ENCODE results near the gene INVS. TPM values are rescaled to one million over a fixed set of nuclear protein-coding genes. Genes with fewer than 3 reads are reported as not detected.

INVS gene
- total and polyA plus RNA-seq, 2 of the 4 experiments (the other 2 are of a cell fraction): 9.2 to 33.5 TPM

DNA sequence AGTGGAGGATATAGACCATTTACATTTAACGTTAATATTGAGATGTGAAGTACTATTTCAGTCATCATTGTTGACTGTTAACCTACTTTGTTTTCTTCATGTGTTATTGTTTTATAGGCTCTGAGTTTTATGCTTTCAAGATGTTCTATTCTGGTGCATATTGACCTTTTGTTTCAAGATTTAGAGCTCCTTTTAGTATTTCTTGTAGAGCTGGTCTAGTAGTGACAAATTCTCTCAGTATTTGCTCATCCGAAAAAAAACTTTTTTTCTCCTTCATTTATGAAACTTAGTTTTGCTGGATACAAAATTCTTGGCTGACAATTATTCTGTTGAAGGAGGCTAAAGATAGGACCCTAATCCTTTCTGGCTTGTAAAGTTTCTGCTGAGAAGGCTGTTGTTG lies 91.3 kb downstream of the INVS start:
- no peak for DNase-seq
- BruUV-seq (replicated peaks): no TSS peak

More for the DNA sequence above, 91.3 kb downstream of the INVS start:
- no peak overlapping the region for H3K56ac ChIP-seq (ENCODE audit: extremely low read depth, insufficient read depth, low read length)
- no peak overlapping the region for H3K23ac ChIP-seq (ENCODE audit: low read depth, low read length)
- dilution Hi-C loops (cut with HindIII; ENCODE audit: low sequenced_read_pairs, unreplicated experiment) (no loop called here), in situ Hi-C loops (cut with MboI; ENCODE audit: low sequenced_read_pairs) (no loop called here), intact Hi-C loops (cut with micrococcal nuclease) (no loop called here)
- no peak overlapping the region for H2AK5ac ChIP-seq (ENCODE audit: low read depth, low read length)
- no peak overlapping the region for H2AK9ac ChIP-seq (replicated peaks; ENCODE audit: low read depth, low read length, poor library complexity)
- peaks cover 10% of the 10 kb centered on the region for H3K9me3 ChIP-seq (ENCODE audit: control insufficient read depth, insufficient read depth, low read length)
- POLR2A ChIA-PET (ENCODE audit: unreplicated experiment): no interaction called here
- H2AFZ ChIP-seq (replicated peaks; ENCODE audit: low read length, poor library complexity): no peak overlapping the region
- no peak overlapping the region for H3K4me3 ChIP-seq (ENCODE audit: insufficient read depth, low read depth, low read length)
- no peaks in the 10 kb centered on the region for H3K27me3 ChIP-seq (ENCODE audit: control insufficient read depth, insufficient read depth, low read length)
- no peak overlapping the region for H3K18ac ChIP-seq (ENCODE audit: low read depth, low read length)
- H3K27ac ChIP-seq (ENCODE audit: insufficient read depth, low read length): no peak overlapping the region
- no peak overlapping the region for H3K14ac ChIP-seq (replicated peaks; ENCODE audit: low read depth, low read length)
- H2BK5ac ChIP-seq (ENCODE audit: low read depth, low read length, poor library complexity, severe bottlenecking): no peak overlapping the region
- H3K9me1 ChIP-seq (ENCODE audit: insufficient read depth, low read length): no peaks in the 10 kb centered on the region
- H3K79me1 ChIP-seq (ENCODE audit: low read depth in 1 of 2, low read length in 2 of 2): peaks cover 0 to 6% of the 10 kb centered on the region in 2 experiments; a peak in 2 of 4 replicates
- no peaks in the 10 kb centered on the region for H3K36me3 ChIP-seq (ENCODE audit: control insufficient read depth, insufficient read depth, low read length)
- WGBS, 2 experiments (ENCODE audit: extremely low coverage in 2 of 2, insufficient read length in 1 of 2): no CpG with 5 or more reads among the region's 2 CpGs
- H3K4me2 ChIP-seq (ENCODE audit: low read depth, low read length): no peak overlapping the region
- H3K4ac ChIP-seq (ENCODE audit: low read depth, low read length): no peak overlapping the region
- CTCF ChIA-PET: no interaction called here
- no peak for TF ChIP-seq BHLHE40 (IDR thresholded peaks at IDR 0.05; ENCODE audit: low read depth, low read length)
- no peak for TF ChIP-seq NFE2L2 (IDR thresholded peaks at IDR 0.05; ENCODE audit: low read depth, low read length)
- TF ChIP-seq RCOR1 (IDR thresholded peaks at IDR 0.05; ENCODE audit: insufficient replicate concordance, low read length): no peak
- no peak for TF ChIP-seq MAZ (IDR thresholded peaks at IDR 0.05; ENCODE audit: borderline replicate concordance, low read depth, low read length)
- TF ChIP-seq CHD1 (IDR thresholded peaks at IDR 0.05; ENCODE audit: low read depth, low read length): no peak
- TF ChIP-seq RFX5 (IDR thresholded peaks at IDR 0.05; ENCODE audit: low read depth, low read length): no peak
- no peak for TF ChIP-seq CEBPB (IDR thresholded peaks at IDR 0.05; ENCODE audit: low read depth, low read length)
- TF ChIP-seq, protein P1, sequence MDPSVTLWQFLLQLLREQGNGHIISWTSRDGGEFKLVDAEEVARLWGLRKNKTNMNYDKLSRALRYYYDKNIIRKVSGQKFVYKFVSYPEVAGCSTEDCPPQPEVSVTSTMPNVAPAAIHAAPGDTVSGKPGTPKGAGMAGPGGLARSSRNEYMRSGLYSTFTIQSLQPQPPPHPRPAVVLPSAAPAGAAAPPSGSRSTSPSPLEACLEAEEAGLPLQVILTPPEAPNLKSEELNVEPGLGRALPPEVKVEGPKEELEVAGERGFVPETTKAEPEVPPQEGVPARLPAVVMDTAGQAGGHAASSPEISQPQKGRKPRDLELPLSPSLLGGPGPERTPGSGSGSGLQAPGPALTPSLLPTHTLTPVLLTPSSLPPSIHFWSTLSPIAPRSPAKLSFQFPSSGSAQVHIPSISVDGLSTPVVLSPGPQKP (IDR thresholded peaks at IDR 0.05; ENCODE audit: borderline replicate concordance, low read depth, low read length): no peak
- no peak for TF ChIP-seq RAD21 (IDR thresholded peaks at IDR 0.05; ENCODE audit: low read length)
- no peak for TF ChIP-seq SMC3 (IDR thresholded peaks at IDR 0.05; ENCODE audit: low read depth, low read length)
- no peak for TF ChIP-seq MAFK (IDR thresholded peaks at IDR 0.05; ENCODE audit: low read depth, low read length)
- no peaks in the 10 kb centered on the region for H3K4me1 ChIP-seq (ENCODE audit: control insufficient read depth, insufficient read depth, low read length)
- H4K20me1 ChIP-seq (ENCODE audit: insufficient read depth, low read length): no peaks in the 10 kb centered on the region
- H2BK20ac ChIP-seq (ENCODE audit: low read depth, low read length): no peak overlapping the region
- no peak overlapping the region for H2BK120ac ChIP-seq (ENCODE audit: low read depth, low read length)
- H4K8ac ChIP-seq (ENCODE audit: low read depth in 2 of 2, low read length in 2 of 2): no peak overlapping the region
- no peak overlapping the region for H2BK15ac ChIP-seq (ENCODE audit: low read depth, low read length)
- no peak overlapping the region for H4K5ac ChIP-seq (ENCODE audit: low read depth, low read length)
- H3K9ac ChIP-seq (ENCODE audit: low read depth, low read length): no peak overlapping the region
- no peak overlapping the region for H4K91ac ChIP-seq (ENCODE audit: insufficient read depth, low read depth, low read length)
- no peak for ATAC-seq (ENCODE audit: low read depth)
